ENCODE results near the gene LRP5. TPM values are rescaled to one million over a fixed set of nuclear protein-coding genes. Genes with fewer than 3 reads are reported as not detected.

The LRP5 gene
- total and polyA plus RNA-seq, 2 experiments from 2014 or later, result 26.9 to 51.1 TPM

DNA sequence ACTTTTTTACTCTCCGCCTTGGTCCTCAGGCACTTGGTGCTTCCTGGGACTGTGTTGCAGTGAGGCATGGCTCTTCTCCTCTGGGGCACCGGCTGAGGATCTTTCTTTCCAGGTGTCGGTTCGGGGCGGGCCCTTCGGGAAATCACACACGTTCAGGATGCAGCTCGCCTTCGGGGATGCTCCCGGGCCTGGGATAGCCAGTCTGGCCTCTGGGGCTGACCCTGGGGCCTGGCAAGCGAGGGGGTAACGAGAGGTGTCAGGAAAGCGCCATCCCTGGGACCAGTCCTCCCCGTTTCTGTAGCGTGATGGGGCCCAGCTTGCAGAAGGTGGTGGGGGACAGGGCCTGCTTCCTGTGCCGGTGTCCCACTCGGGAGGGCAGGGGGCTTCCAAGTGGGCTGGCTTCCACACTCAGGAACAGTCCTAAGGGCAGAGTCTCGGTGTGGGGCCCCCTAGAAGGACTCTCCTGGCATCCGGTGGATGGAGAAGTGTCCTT is 53.6 kb downstream of the LRP5 start:
- Histone ChIP-seq H3K36me3 (ENCODE audit: insufficient read depth) (no peaks in the 10 kb centered on the region; the same call in 1 of the 2 replicates), H3K79me2 (replicated peaks; ENCODE audit: insufficient read depth) (no peaks in the 10 kb centered on the region), H3K9me2 (ENCODE audit: insufficient read depth) (no peaks in the 10 kb centered on the region), H3K4me1 (ENCODE audit: insufficient read depth) (no peaks in the 10 kb centered on the region), H3K4me3 (no peak overlapping the region), H3K27ac (ENCODE audit: low read depth) (no peak overlapping the region), H3F3A (replicated peaks; ENCODE audit: low read depth) (no peaks in the 10 kb centered on the region), H3K27me3 (ENCODE audit: insufficient read depth) (no peaks in the 10 kb centered on the region), H4K20me1 (replicated peaks; ENCODE audit: insufficient read depth) (no peaks in the 10 kb centered on the region), H3K4me2 (no peak overlapping the region), H2AFZ (no peak overlapping the region)
- Mint-ChIP-seq H3K9me3 (no peaks in the 10 kb centered on the region), H3K27me3 (ENCODE audit: insufficient read depth, low read depth, poor library complexity) (peaks cover 8% of the 10 kb centered on the region), H3K27ac (peak overlapping the region; percentile 52; the same call in 1 of the 2 replicates), H3K36me3 (ENCODE audit: low read depth) (peaks cover 34% of the 10 kb centered on the region), H3K4me3 (no peak overlapping the region), H3K4me1 (no peaks in the 10 kb centered on the region)
- TF ChIP-seq, protein P1, sequence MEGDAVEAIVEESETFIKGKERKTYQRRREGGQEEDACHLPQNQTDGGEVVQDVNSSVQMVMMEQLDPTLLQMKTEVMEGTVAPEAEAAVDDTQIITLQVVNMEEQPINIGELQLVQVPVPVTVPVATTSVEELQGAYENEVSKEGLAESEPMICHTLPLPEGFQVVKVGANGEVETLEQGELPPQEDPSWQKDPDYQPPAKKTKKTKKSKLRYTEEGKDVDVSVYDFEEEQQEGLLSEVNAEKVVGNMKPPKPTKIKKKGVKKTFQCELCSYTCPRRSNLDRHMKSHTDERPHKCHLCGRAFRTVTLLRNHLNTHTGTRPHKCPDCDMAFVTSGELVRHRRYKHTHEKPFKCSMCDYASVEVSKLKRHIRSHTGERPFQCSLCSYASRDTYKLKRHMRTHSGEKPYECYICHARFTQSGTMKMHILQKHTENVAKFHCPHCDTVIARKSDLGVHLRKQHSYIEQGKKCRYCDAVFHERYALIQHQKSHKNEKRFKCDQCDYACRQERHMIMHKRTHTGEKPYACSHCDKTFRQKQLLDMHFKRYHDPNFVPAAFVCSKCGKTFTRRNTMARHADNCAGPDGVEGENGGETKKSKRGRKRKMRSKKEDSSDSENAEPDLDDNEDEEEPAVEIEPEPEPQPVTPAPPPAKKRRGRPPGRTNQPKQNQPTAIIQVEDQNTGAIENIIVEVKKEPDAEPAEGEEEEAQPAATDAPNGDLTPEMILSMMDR (conservative IDR thresholded peaks at IDR 0.05; ENCODE audit: low read depth in 2 of 2), result no peak
- no peak for TF ChIP-seq NANOG (IDR thresholded peaks at IDR 0.05; ENCODE audit: borderline replicate concordance)
- no peak for TF ChIP-seq ETS1 (IDR thresholded peaks at IDR 0.05)
- TF ChIP-seq, protein P2, sequence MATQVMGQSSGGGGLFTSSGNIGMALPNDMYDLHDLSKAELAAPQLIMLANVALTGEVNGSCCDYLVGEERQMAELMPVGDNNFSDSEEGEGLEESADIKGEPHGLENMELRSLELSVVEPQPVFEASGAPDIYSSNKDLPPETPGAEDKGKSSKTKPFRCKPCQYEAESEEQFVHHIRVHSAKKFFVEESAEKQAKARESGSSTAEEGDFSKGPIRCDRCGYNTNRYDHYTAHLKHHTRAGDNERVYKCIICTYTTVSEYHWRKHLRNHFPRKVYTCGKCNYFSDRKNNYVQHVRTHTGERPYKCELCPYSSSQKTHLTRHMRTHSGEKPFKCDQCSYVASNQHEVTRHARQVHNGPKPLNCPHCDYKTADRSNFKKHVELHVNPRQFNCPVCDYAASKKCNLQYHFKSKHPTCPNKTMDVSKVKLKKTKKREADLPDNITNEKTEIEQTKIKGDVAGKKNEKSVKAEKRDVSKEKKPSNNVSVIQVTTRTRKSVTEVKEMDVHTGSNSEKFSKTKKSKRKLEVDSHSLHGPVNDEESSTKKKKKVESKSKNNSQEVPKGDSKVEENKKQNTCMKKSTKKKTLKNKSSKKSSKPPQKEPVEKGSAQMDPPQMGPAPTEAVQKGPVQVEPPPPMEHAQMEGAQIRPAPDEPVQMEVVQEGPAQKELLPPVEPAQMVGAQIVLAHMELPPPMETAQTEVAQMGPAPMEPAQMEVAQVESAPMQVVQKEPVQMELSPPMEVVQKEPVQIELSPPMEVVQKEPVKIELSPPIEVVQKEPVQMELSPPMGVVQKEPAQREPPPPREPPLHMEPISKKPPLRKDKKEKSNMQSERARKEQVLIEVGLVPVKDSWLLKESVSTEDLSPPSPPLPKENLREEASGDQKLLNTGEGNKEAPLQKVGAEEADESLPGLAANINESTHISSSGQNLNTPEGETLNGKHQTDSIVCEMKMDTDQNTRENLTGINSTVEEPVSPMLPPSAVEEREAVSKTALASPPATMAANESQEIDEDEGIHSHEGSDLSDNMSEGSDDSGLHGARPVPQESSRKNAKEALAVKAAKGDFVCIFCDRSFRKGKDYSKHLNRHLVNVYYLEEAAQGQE (IDR thresholded peaks at IDR 0.05; ENCODE audit: unreplicated experiment), result no peak
- no peak for TF ChIP-seq ZNF114 (CRISPR knock-in tag; IDR thresholded peaks at IDR 0.05)
- TF ChIP-seq STAT1 (IDR thresholded peaks at IDR 0.05; ENCODE audit: unreplicated experiment), result no peak
- no peak for TF ChIP-seq JUNB (IDR thresholded peaks at IDR 0.05; ENCODE audit: unreplicated experiment)
- no peak for TF ChIP-seq EZH2 (IDR thresholded peaks at IDR 0.05; ENCODE audit: low read depth, unreplicated experiment)
- no peak for TF ChIP-seq POLR2AphosphoS5 (IDR thresholded peaks at IDR 0.05; ENCODE audit: low read depth)
- TF ChIP-seq EZH2phosphoT487 (IDR thresholded peaks at IDR 0.05; ENCODE audit: unreplicated experiment), result no peak
- TF ChIP-seq ZNF331 (CRISPR knock-in tag; IDR thresholded peaks at IDR 0.05; ENCODE audit: low read depth), result no peak
- no peak for TF ChIP-seq CREB1 (CRISPR knock-in tag; IDR thresholded peaks at IDR 0.05; ENCODE audit: low read depth)
- TF ChIP-seq, protein P3, sequence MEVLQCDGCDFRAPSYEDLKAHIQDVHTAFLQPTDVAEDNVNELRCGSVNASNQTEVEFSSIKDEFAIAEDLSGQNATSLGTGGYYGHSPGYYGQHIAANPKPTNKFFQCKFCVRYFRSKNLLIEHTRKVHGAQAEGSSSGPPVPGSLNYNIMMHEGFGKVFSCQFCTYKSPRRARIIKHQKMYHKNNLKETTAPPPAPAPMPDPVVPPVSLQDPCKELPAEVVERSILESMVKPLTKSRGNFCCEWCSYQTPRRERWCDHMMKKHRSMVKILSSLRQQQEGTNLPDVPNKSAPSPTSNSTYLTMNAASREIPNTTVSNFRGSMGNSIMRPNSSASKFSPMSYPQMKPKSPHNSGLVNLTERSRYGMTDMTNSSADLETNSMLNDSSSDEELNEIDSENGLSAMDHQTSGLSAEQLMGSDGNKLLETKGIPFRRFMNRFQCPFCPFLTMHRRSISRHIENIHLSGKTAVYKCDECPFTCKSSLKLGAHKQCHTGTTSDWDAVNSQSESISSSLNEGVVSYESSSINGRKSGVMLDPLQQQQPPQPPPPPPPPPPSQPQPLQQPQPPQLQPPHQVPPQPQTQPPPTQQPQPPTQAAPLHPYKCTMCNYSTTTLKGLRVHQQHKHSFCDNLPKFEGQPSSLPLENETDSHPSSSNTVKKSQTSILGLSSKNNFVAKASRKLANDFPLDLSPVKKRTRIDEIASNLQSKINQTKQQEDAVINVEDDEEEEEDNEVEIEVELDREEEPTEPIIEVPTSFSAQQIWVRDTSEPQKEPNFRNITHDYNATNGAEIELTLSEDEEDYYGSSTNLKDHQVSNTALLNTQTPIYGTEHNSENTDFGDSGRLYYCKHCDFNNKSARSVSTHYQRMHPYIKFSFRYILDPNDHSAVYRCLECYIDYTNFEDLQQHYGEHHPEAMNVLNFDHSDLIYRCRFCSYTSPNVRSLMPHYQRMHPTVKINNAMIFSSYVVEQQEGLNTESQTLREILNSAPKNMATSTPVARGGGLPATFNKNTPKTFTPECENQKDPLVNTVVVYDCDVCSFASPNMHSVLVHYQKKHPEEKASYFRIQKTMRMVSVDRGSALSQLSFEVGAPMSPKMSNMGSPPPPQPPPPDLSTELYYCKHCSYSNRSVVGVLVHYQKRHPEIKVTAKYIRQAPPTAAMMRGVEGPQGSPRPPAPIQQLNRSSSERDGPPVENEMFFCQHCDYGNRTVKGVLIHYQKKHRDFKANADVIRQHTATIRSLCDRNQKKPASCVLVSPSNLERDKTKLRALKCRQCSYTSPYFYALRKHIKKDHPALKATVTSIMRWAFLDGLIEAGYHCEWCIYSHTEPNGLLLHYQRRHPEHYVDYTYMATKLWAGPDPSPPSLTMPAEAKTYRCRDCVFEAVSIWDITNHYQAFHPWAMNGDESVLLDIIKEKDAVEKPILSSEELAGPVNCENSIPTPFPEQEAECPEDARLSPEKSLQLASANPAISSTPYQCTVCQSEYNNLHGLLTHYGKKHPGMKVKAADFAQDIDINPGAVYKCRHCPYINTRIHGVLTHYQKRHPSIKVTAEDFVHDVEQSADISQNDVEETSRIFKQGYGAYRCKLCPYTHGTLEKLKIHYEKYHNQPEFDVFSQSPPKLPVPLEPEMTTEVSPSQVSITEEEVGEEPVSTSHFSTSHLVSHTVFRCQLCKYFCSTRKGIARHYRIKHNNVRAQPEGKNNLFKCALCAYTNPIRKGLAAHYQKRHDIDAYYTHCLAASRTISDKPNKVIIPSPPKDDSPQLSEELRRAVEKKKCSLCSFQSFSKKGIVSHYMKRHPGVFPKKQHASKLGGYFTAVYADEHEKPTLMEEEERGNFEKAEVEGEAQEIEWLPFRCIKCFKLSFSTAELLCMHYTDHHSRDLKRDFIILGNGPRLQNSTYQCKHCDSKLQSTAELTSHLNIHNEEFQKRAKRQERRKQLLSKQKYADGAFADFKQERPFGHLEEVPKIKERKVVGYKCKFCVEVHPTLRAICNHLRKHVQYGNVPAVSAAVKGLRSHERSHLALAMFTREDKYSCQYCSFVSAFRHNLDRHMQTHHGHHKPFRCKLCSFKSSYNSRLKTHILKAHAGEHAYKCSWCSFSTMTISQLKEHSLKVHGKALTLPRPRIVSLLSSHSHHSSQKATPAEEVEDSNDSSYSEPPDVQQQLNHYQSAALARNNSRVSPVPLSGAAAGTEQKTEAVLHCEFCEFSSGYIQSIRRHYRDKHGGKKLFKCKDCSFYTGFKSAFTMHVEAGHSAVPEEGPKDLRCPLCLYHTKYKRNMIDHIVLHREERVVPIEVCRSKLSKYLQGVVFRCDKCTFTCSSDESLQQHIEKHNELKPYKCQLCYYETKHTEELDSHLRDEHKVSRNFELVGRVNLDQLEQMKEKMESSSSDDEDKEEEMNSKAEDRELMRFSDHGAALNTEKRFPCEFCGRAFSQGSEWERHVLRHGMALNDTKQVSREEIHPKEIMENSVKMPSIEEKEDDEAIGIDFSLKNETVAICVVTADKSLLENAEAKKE (CRISPR knock-in tag; IDR thresholded peaks at IDR 0.05), result no peak
- DNase-seq (ENCODE audit: low spot score), result no peak
- ATAC-seq, result no peak
